Gastroesophageal sphincter (tissue), 3 donors: ENCODE measurements around the gene CDC42BPB.

Experiments
- CTCF ChIP-seq, 4 experiments: fragments of 200-600 bp in 2 of 4; fragments of 450-650 bp in 2 of 4; sonication (generic) in 1 of 4; IDR thresholded peaks; one replicate each; pipeline ENCODE4 v1.5.1; 2017 to 2019; ENCODE audit warnings: antibody characterized with exemption in 4 of 4, mild to moderate bottlenecking in 2 of 4, moderate library complexity in 2 of 4
- EP300 ChIP-seq: sonication (generic); formaldehyde crosslinking; IDR thresholded peaks from one replicate; pipeline ENCODE4 v1.6.1; 2017; ENCODE audit warnings: antibody characterized with exemption, mild to moderate bottlenecking
- POLR2A ChIP-seq, 2 donors: fragments of 450-650 bp; IDR thresholded peaks; one replicate each; pipeline ENCODE4 v1.6.1; 2017; ENCODE audit warnings: antibody characterized with exemption in 2 of 2, mild to moderate bottlenecking in 2 of 2, moderate library complexity in 1 of 2
- POLR2AphosphoS5 ChIP-seq: sonication (generic); formaldehyde crosslinking; IDR thresholded peaks from one replicate; pipeline ENCODE4 v1.6.1; 2017; ENCODE audit warnings: antibody characterized with exemption

DNA sequence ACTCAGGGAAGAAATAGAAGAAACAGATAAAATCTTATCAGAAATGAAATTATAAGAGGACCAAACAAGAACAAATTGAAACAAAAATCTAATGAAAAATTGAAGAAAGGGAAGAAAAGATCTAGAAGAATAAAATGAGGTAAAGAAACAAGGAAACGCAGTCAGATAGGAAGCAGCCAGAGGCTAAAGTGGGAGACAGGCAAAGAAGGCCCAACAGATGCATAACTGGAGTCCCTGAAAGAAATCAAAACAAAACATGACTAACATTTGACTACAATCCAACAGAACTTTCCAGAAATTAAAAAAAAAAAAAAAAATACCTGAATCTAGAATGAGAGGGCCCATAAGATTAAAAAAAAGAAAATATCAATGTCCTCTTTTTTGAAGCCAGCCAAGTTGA is 69.3 kb downstream of the CDC42BPB start:
- TF ChIP-seq CTCF (IDR thresholded peaks at IDR 0.05) (no peak), POLR2A (IDR thresholded peaks at IDR 0.05) (no peak), POLR2AphosphoS5 (no peak), EP300 (no peak)
